GM21717 (cell line): ENCODE results near the gene TRPM8.

Experiments
- ATAC-seq: cut with Tn5 transposase; IDR thresholded peaks from one replicate; pipeline ENCODE4 v1.9.1; 2021; ENCODE audit warnings: mild to moderate bottlenecking, moderate library complexity; ENCODE audit not compliant: unreplicated experiment

Gene TRPM8

DNA sequence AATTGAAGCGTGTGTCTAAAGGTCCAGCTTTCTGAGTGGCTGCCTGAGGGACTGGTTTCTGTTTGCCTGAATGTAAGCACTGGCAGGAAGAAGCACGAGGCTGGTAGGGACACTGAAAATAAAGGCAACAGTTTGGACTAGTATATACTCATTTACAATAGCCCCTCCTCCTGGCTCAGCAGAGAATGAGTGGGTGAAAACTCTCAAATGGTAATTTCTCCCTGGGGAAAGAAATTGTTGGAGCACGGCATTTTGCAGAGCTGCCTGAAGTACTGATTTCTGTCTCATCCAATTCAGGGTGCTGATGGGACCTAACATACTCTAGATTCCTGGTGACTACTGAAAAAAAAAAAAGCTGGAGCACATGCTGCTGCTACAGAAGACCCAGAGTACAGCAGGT lies 116.0 kb downstream of the TRPM8 start:
- ATAC-seq, result no peak

GRCh38 chr2:234033885-234034284 lies 116.7 kb downstream of the TRPM8 start:
- no peak for ATAC-seq

DNA sequence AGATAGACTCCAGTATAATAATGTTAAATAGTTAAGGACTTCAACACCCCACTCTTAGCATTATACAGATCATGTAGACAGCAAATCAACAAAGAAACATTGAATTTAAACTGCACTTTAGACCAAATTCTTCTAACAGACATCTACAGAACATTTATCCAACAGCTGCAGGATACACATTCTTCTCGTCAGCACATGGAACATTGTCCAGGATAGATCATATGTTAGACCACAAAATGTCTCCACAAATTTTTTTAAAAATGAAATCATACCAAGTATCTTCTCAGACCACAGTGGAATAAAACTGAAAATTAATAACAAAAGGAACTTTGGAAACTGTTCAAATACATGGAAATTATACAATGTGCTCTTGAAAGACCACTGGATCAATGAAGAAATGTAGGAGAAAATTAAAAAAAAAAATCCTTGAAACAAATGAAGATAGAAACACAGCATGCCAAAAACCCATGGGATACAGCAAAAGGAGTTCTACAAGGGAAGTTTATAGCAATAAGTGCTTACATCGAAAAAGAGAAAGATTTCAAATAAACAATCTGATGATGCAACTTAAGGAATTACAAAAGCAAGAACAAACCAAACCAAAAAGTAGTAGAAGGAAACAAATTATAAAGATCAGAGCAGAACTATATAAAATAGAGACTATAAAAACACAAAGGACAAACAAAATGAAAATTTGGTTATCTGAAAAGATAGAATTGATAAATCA lies 121.1 kb downstream of the TRPM8 start:
- ATAC-seq, result no peak

DNA sequence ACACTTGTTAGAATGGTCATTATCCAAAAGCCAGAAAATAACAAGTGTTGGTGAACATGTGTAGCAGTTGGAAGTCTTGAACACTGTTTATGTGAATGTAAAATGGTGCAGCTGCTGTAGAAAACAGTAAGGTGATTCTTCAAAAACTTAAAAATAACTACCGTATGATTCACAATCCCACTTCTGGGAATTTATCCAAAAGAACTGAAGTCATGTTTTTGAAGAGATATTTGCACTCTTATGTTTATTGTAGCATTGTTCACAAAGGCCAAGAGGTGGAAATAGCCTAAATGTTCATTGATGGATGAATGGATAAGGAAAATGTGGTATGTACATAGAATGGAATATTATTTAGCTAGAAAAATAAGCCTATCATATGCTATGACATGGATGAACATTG lies 127.0 kb downstream of the TRPM8 start:
- ATAC-seq, result no peak

- ATAC-seq, result no peak
These were observed 129.3 kb downstream of the TRPM8 start for GRCh38 chr2:234046521-234046920.

GRCh38 chr2:234047361-234047760 lies 130.2 kb downstream of the TRPM8 start:
- no peak for ATAC-seq

DNA sequence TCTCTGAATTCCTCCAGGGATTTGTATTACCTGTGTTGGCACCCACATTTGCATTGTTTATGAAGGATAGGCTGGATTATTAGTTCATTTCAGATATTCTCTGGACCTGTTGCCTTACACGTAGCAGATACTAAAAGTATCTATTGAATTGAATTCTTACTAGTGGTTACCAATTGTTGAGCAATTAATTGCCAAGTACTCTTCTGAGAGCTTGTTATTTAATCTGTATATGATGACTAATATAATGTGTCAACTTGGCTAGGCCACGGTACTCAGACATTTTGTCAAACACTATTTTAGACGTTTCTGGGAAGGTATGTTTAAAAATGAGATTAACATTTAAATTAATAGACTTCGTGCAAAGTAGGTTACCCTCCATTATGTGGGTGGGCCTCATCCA lies 130.9 kb downstream of the TRPM8 start:
- ATAC-seq, result no peak

- no peak for ATAC-seq
These were observed 133.4 kb downstream of the TRPM8 start, which contains the start of gene SPP2 for GRCh38 chr2:234050455-234051135. Gene SPP2 (plus strand): TSS chr2:234050702. CDS start chr2:234050787, 85 bp downstream.

GRCh38 chr2:234051374-234052070 lies 134.3 kb downstream of the TRPM8 start:
- no peak for ATAC-seq

DNA sequence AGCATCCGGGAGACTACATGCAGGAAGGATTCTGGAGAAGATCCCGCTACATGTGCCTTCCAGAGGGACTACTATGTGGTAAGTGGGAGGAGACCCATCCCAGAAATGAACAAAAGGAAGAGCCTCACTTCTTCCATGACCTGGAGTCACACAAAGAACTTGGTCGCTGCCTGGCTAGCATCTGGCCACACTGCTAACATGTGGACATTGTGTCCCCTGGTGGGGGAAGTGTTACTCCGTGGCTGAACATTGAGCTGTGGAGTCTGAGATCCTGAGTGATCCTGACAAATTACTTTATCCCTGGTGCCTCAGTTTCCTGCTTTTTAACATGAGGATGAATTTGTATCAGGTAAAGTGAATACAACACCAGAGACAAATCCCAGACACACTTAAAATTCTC lies 141.7 kb downstream of the TRPM8 start:
- no peak for ATAC-seq

- no peak for ATAC-seq
These were observed 143.1 kb downstream of the TRPM8 start for GRCh38 chr2:234060236-234060635.

GRCh38 chr2:234061624-234062257 lies 144.6 kb downstream of the TRPM8 start:
- no peak for ATAC-seq

DNA sequence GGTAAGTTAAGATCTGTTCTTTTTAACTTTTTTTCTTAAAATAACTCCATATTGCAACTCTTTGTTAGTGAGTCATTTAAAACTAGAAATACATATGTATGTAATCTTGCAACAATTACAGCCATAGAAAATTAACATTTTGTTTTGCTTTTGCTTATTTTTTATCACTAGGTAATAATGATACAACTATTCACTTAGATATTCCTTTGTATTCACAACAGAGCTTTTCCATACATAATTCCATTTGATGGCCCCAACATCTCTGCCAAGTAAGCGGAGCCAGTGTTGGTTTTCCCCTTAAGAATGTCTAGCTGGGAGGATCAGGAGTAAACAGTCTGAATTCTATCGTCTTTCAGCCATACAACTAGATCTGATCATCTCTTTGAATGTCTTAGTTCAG lies 149.4 kb downstream of the TRPM8 start:
- no peak for ATAC-seq
